HepG2 (cell line): Measurements from ENCODE around the gene AKT3. TPM values are rescaled to one million over a fixed set of nuclear protein-coding genes. Genes with fewer than 3 reads are reported as not detected.

ENCODE experiments used
- ARNT2 ChIP-seq: sonication (generic); formaldehyde crosslinking; IDR thresholded peaks from 2 replicates; pipeline ENCODE4 v1.8.0; 2022; ENCODE audit warnings: mild to moderate bottlenecking, low read depth, missing genetic modification reagents, moderate library complexity
- CBX5 ChIP-seq: sonication (generic); formaldehyde crosslinking; IDR thresholded peaks from 2 replicates; pipeline ENCODE4 v1.4.0; 2020; ENCODE audit warnings: missing genetic modification reagents, borderline replicate concordance
- FOXA1 ChIP-seq, 2 experiments: fragments of 450-650 bp in 1 of 2; sonication (generic) in 1 of 2; formaldehyde crosslinking in 1 of 2; IDR thresholded peaks; 2 replicates each; pipeline versions ENCODE4 v1.4.0 to v1.6.1; 2016 to 2020; ENCODE audit warnings: missing genetic modification reagents in 1 of 2
- RBAK ChIP-seq: sonication (generic); formaldehyde crosslinking; IDR thresholded peaks from 2 replicates; pipeline ENCODE4 v1.5.1; 2020; ENCODE audit warnings: mild to moderate bottlenecking, missing genetic modification reagents
- ZFP62 ChIP-seq: sonication (generic); formaldehyde crosslinking; IDR thresholded peaks from 2 replicates; pipeline ENCODE4 v1.4.0; 2020; ENCODE audit warnings: missing genetic modification reagents
- ZNF136 ChIP-seq: sonication (generic); formaldehyde crosslinking; IDR thresholded peaks from 2 replicates; pipeline ENCODE4 v1.8.1; 2022; ENCODE audit warnings: low read depth, mild to moderate bottlenecking, moderate library complexity, missing genetic modification reagents
- ZNF24 ChIP-seq: fragments of 450-650 bp; IDR thresholded peaks from 2 replicates; pipeline ENCODE4 v1.6.1; 2017; ENCODE audit warnings: antibody characterized with exemption, mild to moderate bottlenecking
- ZNF484 ChIP-seq: sonication (generic); formaldehyde crosslinking; IDR thresholded peaks from 2 replicates; pipeline ENCODE4 v1.5.1; 2020; ENCODE audit warnings: mild to moderate bottlenecking, low read depth, missing genetic modification reagents, borderline replicate concordance
- ZNF782 ChIP-seq: sonication (generic); formaldehyde crosslinking; IDR thresholded peaks from 2 replicates; pipeline ENCODE4 v1.4.0; 2020; ENCODE audit warnings: missing genetic modification reagents, mild to moderate bottlenecking, borderline replicate concordance
- polyA plus RNA-seq, 8 experiments: library from polyadenylated mRNA; depleted of rRNA in 3 of 8; stranded (reverse) in 7 of 8; unstranded in 1 of 8; fragments of >200 nt; fragmentation: Illumina TruSeq in 4 of 8; extraction: Trizol in 4 of 8; gene quantifications; 2 replicates each; pipeline versions ENCODE4 v1.2.1 to v1.2.3, GENCODE V29; 2011 to 2016; ENCODE audit warnings: low read depth in 4 of 8, missing spikeins in 1 of 8, mixed read lengths in 1 of 8; ENCODE audit not compliant: insufficient read depth in 1 of 8
- total RNA-seq, 5 experiments: library from RNA; depleted of rRNA; stranded (reverse); fragments of >200 nt; fragmentation: Illumina TruSeq; extraction: Trizol; gene quantifications; 2 replicates each; pipeline ENCODE4 v1.2.3, GENCODE V29; 2016; ENCODE audit warnings: low read depth in 1 of 5
- TF ChIP-seq, protein P1 (sequence below): sonication (generic); formaldehyde crosslinking; IDR thresholded peaks from 2 replicates; pipeline ENCODE4 v1.4.0; 2020; ENCODE audit warnings: missing genetic modification reagents, mild to moderate bottlenecking, borderline replicate concordance
- TF ChIP-seq, protein P2 (sequence below): sonication (generic); formaldehyde crosslinking; IDR thresholded peaks from 2 replicates; pipeline ENCODE4 v1.8.1; 2023; ENCODE audit warnings: missing genetic modification reagents, mild to moderate bottlenecking, borderline replicate concordance
- TF ChIP-seq, protein P3 (sequence below): IDR thresholded peaks from 2 replicates; pipeline ENCODE4 v1.6.1; 2012; ENCODE audit warnings: low read length, improper control_type of control experiment
- TF ChIP-seq, protein P4 (sequence below): sonication (generic); formaldehyde crosslinking; IDR thresholded peaks from 2 replicates; pipeline ENCODE4 v1.8.0; 2022; ENCODE audit warnings: missing genetic modification reagents, low read depth, mild to moderate bottlenecking, borderline replicate concordance
- TF ChIP-seq, protein P5 (sequence below): sonication (generic); formaldehyde crosslinking; IDR thresholded peaks from 2 replicates; pipeline ENCODE4 v1.4.0; 2020; ENCODE audit warnings: missing genetic modification reagents, mild to moderate bottlenecking, borderline replicate concordance
- TF ChIP-seq, protein P6 (sequence below): sonication (generic); formaldehyde crosslinking; IDR thresholded peaks from 2 replicates; pipeline ENCODE4 v1.4.0; 2020; ENCODE audit warnings: missing genetic modification reagents

The AKT3 gene
- total and polyA plus RNA-seq, 2 of the 13 experiments (the other 11 are each of a cell fraction or from before 2014, with no cell fraction given), result 0.07 TPM

DNA sequence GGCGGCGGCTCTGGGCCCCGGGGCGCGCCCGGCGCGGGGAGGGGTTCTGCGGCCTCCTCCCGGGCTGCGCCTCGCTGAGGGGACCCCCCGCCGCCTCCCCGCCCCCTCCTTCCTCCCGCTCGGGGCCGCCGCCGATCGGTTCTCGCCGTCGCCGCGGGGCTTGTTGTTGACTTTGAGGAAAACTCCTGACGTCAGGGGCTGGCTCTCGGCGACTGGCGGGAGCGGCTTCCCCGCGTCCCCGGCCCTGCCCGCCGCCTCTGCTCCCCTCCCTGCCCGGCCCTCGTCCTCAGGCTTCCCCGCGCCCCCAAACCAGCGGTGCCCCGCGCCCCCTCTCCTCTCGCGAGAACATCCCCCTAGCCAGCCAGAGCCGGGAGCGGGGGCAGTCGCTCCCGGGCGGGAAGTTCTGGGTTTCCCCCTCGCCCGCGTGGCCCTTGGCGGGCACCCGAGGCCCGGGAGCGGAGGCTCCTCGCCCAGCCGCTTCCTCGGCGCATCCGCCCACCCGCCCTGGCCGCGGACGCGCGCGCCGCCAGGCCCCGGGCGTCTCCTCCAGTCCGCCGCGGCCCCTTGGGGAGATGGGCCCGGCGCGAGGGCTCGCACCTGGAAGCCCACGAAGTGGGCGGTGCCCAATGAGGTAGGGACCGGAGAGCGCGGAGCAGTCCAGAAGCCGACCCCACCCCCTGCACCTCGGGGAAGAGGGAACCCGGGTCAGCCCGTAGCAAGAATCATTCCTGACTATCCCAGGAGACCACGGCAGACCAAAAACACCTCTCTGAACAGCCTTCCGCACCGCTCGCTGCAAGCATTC, 611 bp upstream of the AKT3 start (continued):
- TF ChIP-seq, protein P1, sequence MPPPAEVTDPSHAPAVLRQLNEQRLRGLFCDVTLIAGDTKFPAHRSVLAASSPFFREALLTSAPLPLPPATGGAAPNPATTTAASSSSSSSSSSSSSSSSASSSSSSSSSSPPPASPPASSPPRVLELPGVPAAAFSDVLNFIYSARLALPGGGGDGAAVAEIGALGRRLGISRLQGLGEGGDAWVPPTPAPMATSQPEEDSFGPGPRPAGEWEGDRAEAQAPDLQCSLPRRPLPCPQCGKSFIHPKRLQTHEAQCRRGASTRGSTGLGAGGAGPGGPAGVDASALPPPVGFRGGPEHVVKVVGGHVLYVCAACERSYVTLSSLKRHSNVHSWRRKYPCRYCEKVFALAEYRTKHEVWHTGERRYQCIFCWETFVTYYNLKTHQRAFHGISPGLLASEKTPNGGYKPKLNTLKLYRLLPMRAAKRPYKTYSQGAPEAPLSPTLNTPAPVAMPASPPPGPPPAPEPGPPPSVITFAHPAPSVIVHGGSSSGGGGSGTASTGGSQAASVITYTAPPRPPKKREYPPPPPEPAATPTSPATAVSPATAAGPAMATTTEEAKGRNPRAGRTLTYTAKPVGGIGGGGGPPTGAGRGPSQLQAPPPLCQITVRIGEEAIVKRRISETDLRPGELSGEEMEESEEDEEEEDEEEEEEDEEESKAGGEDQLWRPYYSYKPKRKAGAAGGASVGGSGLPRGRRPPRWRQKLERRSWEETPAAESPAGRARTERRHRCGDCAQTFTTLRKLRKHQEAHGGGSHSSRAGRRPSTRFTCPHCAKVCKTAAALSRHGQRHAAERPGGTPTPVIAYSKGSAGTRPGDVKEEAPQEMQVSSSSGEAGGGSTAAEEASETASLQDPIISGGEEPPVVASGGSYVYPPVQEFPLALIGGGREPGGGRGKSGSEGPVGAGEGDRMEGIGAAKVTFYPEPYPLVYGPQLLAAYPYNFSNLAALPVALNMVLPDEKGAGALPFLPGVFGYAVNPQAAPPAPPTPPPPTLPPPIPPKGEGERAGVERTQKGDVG, result no peak
- TF ChIP-seq RBAK (CRISPR knock-in tag) (no peak), CBX5 (CRISPR knock-in tag) (no peak), ZNF782 (CRISPR knock-in tag) (no peak), ZNF136 (CRISPR knock-in tag) (no peak), ZNF24 (no peak), ZNF484 (CRISPR knock-in tag) (no peak), ZFP62 (CRISPR knock-in tag) (no peak), FOXA1 (IDR thresholded peaks at IDR 0.05) (no peak), FOXA1 (CRISPR knock-in tag; IDR thresholded peaks at IDR 0.05) (0 out of 2 replicates have a peak, but pooled peaks have one; percentile 22), ARNT2 (CRISPR knock-in tag) (no peak)
- TF ChIP-seq, protein P2, sequence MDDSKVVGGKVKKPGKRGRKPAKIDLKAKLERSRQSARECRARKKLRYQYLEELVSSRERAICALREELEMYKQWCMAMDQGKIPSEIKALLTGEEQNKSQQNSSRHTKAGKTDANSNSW (CRISPR knock-in tag), result no peak
- TF ChIP-seq, protein P3, sequence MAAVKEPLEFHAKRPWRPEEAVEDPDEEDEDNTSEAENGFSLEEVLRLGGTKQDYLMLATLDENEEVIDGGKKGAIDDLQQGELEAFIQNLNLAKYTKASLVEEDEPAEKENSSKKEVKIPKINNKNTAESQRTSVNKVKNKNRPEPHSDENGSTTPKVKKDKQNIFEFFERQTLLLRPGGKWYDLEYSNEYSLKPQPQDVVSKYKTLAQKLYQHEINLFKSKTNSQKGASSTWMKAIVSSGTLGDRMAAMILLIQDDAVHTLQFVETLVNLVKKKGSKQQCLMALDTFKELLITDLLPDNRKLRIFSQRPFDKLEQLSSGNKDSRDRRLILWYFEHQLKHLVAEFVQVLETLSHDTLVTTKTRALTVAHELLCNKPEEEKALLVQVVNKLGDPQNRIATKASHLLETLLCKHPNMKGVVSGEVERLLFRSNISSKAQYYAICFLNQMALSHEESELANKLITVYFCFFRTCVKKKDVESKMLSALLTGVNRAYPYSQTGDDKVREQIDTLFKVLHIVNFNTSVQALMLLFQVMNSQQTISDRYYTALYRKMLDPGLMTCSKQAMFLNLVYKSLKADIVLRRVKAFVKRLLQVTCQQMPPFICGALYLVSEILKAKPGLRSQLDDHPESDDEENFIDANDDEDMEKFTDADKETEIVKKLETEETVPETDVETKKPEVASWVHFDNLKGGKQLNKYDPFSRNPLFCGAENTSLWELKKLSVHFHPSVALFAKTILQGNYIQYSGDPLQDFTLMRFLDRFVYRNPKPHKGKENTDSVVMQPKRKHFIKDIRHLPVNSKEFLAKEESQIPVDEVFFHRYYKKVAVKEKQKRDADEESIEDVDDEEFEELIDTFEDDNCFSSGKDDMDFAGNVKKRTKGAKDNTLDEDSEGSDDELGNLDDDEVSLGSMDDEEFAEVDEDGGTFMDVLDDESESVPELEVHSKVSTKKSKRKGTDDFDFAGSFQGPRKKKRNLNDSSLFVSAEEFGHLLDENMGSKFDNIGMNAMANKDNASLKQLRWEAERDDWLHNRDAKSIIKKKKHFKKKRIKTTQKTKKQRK, result no peak
- TF ChIP-seq, protein P4, sequence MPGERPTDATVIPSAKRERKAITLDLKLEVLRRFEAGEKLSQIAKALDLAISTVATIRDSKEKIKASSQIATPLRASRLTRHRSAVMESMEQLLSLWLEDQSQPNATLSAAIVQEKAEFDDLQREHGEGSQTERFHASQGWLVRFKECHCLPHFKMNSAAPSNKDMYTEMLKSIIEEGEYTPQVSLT (CRISPR knock-in tag), result no peak
- TF ChIP-seq, protein P5, sequence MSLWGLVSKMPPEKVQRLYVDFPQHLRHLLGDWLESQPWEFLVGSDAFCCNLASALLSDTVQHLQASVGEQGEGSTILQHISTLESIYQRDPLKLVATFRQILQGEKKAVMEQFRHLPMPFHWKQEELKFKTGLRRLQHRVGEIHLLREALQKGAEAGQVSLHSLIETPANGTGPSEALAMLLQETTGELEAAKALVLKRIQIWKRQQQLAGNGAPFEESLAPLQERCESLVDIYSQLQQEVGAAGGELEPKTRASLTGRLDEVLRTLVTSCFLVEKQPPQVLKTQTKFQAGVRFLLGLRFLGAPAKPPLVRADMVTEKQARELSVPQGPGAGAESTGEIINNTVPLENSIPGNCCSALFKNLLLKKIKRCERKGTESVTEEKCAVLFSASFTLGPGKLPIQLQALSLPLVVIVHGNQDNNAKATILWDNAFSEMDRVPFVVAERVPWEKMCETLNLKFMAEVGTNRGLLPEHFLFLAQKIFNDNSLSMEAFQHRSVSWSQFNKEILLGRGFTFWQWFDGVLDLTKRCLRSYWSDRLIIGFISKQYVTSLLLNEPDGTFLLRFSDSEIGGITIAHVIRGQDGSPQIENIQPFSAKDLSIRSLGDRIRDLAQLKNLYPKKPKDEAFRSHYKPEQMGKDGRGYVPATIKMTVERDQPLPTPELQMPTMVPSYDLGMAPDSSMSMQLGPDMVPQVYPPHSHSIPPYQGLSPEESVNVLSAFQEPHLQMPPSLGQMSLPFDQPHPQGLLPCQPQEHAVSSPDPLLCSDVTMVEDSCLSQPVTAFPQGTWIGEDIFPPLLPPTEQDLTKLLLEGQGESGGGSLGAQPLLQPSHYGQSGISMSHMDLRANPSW, result no peak
- TF ChIP-seq, protein P6, sequence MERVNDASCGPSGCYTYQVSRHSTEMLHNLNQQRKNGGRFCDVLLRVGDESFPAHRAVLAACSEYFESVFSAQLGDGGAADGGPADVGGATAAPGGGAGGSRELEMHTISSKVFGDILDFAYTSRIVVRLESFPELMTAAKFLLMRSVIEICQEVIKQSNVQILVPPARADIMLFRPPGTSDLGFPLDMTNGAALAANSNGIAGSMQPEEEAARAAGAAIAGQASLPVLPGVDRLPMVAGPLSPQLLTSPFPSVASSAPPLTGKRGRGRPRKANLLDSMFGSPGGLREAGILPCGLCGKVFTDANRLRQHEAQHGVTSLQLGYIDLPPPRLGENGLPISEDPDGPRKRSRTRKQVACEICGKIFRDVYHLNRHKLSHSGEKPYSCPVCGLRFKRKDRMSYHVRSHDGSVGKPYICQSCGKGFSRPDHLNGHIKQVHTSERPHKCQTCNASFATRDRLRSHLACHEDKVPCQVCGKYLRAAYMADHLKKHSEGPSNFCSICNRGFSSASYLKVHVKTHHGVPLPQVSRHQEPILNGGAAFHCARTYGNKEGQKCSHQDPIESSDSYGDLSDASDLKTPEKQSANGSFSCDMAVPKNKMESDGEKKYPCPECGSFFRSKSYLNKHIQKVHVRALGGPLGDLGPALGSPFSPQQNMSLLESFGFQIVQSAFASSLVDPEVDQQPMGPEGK, result no peak
